Natural killer cell treated with Interleukin-12 subunit alpha and Interleukin-12 subunit beta and Interleukin-15 and Interleukin-18, amount 100 ng/mL, for 72 hours (primary cell): ENCODE data around the gene NDEL1. TPM values are rescaled to one million over a fixed set of nuclear protein-coding genes. Genes with fewer than 3 reads are reported as not detected.

Experiments
- ATAC-seq, 2 donors: fragments of 150-1000 bp; cut with Tn5 transposase in 1 of 2; sonication (Bioruptor Pico), chemical (Tn5 transposase) in 1 of 2; 2 replicates each; pipeline ENCODE4 v1.10.0; 2021
- DNase-seq: peaks from one replicate; pipeline ENCODE4 v3.0.0; 2022; ENCODE audit warnings: low spot score
- H3K27ac Mint-ChIP-seq, 2 donors: 1 replicate in 1 of 2; 2 replicates in 1 of 2; pipeline ENCODE4 v1.8.0; 2022; ENCODE audit warnings: mixed read lengths in 2 of 2, mild to moderate bottlenecking in 1 of 2, moderate library complexity in 1 of 2
- H3K27me3 Mint-ChIP-seq, 2 donors: 1 replicate in 1 of 2; 2 replicates in 1 of 2; pipeline ENCODE4 v1.8.0; 2022; ENCODE audit warnings: mixed read lengths in 2 of 2
- H3K36me3 Mint-ChIP-seq: one replicate; pipeline ENCODE4 v1.8.0; 2022; ENCODE audit warnings: mixed read lengths
- H3K4me1 Mint-ChIP-seq, 2 donors: 1 replicate in 1 of 2; 2 replicates in 1 of 2; pipeline ENCODE4 v1.8.0; 2022; ENCODE audit warnings: low read depth in 2 of 2, mixed read lengths in 2 of 2, mild to moderate bottlenecking in 1 of 2
- H3K4me3 Mint-ChIP-seq: one replicate; pipeline ENCODE4 v1.8.0; 2022; ENCODE audit warnings: mixed read lengths
- H3K9me3 Mint-ChIP-seq: 2 replicates; pipeline ENCODE4 v1.8.0; 2022; ENCODE audit warnings: mixed read lengths
- total RNA-seq, 2 donors: library from RNA; stranded (reverse); gene quantifications; one replicate each; pipeline ENCODE4 v1.2.3, GENCODE V29; 2022

Gene NDEL1
- total RNA-seq, 2 donors from 2014 or later, result 94.9 to 101 TPM

GRCh38 chr17:8451933-8452614, 16.4 kb downstream of the NDEL1 start:
- H3K36me3 Mint-ChIP-seq, result peaks cover 47% of the 10 kb centered on the region
- H3K4me3 Mint-ChIP-seq, result no peak overlapping the region
- ATAC-seq (no peak), DNase-seq (no peak)
- H3K27ac Mint-ChIP-seq, result no peak overlapping the region
- H3K4me1 Mint-ChIP-seq, result peaks cover 9 to 30% of the 10 kb centered on the region in 2 donors
- H3K27me3 Mint-ChIP-seq, result no peaks in the 10 kb centered on the region
- no peaks in the 10 kb centered on the region for H3K9me3 Mint-ChIP-seq

GRCh38 chr17:8453326-8453725, 17.6 kb downstream of the NDEL1 start:
- ATAC-seq (no peak), DNase-seq (no peak)
- no peak overlapping the region for H3K4me3 Mint-ChIP-seq
- peaks cover 51% of the 10 kb centered on the region for H3K36me3 Mint-ChIP-seq
- H3K4me1 Mint-ChIP-seq, result peaks cover 16 to 23% of the 10 kb centered on the region in 2 donors
- H3K9me3 Mint-ChIP-seq, result no peaks in the 10 kb centered on the region
- H3K27me3 Mint-ChIP-seq, result no peaks in the 10 kb centered on the region
- no peak overlapping the region for H3K27ac Mint-ChIP-seq

DNA sequence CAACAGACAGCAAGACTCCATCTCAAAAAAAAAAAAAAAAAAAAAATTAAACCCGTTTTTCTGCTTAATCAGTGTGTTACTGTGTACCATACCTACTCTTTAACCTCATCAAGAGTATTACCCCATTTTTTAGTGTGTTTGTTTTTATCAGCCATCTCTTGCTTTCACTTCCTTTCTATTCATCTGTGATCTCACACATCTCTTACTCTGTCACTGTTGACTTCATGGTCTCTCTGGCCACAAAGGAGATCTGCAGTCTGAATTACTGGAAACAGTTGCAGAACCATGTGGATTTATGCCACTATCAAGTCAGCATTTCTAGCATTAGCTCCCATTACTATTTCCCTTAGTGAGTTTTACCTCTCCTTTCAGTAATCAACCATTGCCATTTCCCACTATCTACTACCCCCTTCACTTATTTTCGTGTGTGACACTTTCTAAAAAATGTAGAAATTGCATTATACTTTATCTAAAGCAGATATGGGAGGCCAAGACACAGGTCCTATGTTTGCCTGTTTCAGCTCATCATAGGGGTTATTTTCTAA, 20.1 kb downstream of the NDEL1 start:
- Mint-ChIP-seq H3K27ac (peak overlapping the region in 1 of 2 donors; percentile 31), H3K4me3 (no peak overlapping the region), H3K4me1 (peaks cover 16 to 23% of the 10 kb centered on the region in 2 donors), H3K9me3 (no peaks in the 10 kb centered on the region), H3K36me3 (peaks cover 47% of the 10 kb centered on the region), H3K27me3 (no peaks in the 10 kb centered on the region)
- no peak for DNase-seq
- peak in 1 of 2 donors; percentile 53 for ATAC-seq

DNA sequence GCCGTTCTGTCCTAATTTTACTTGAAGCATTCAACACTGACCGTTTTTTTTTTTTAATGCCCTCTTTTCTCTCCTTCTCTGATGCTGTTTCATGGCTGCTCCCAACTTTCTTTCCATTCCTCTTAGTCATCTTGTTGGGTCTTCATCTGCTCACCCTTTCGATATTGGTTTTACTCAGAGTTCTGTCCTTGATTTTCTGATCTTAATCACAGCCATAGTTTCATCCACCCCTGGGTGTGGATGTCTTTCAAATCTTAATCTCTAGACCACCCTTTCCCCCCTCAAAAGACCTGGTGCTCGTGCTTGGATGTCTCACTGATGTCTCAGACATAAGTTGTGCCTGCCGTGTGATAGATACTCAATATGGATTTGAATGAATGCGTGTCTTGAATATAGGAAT, 22.4 kb downstream of the NDEL1 start:
- Mint-ChIP-seq H3K27me3 (no peaks in the 10 kb centered on the region), H3K4me1 (peaks cover 18 to 19% of the 10 kb centered on the region in 2 donors), H3K4me3 (no peak overlapping the region), H3K9me3 (no peaks in the 10 kb centered on the region), H3K27ac (no peak overlapping the region), H3K36me3 (peaks cover 44% of the 10 kb centered on the region)
- no peak for DNase-seq
- no peak for ATAC-seq

GRCh38 chr17:8459107-8459506, 23.4 kb downstream of the NDEL1 start:
- no peaks in the 10 kb centered on the region for H3K9me3 Mint-ChIP-seq

GRCh38 chr17:8459831-8460230, 24.1 kb downstream of the NDEL1 start:
- Mint-ChIP-seq H3K36me3 (peaks cover 49% of the 10 kb centered on the region), H3K27ac (no peak overlapping the region), H3K4me1 (peaks cover 19 to 30% of the 10 kb centered on the region in 2 donors), H3K27me3 (no peaks in the 10 kb centered on the region), H3K4me3 (no peak overlapping the region), H3K9me3 (no peaks in the 10 kb centered on the region)
- DNase-seq, result no peak
- no peak for ATAC-seq

More at GRCh38 chr17:8459107-8459506, 23.4 kb downstream of the NDEL1 start:
- H3K36me3 Mint-ChIP-seq, result peaks cover 46% of the 10 kb centered on the region
- ATAC-seq (no peak), DNase-seq (no peak)
- no peak overlapping the region for H3K4me3 Mint-ChIP-seq
- H3K4me1 Mint-ChIP-seq, result peaks cover 19 to 26% of the 10 kb centered on the region in 2 donors
- no peak overlapping the region for H3K27ac Mint-ChIP-seq
- H3K27me3 Mint-ChIP-seq, result no peaks in the 10 kb centered on the region

DNA sequence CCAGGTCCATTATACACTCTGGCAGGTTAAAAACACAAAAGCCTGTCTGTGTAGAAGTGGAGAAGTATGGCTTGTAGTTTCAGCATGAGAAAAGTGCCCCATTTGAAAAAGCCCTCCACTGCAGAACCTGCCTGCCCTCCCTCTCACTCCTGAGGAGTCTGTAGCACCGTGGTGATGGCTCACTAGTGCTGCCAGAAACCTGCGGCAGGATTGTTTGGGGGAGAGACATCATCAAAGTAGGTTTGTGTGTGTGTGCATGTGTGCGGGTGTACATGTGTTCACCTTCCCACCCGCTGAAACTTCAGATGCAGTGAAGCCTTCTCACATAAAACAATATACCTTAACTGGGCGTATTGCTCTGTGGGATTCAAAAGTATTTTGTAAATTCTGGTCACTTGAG, 26.9 kb downstream of the NDEL1 start:
- Mint-ChIP-seq H3K27me3 (no peaks in the 10 kb centered on the region), H3K4me3 (no peak overlapping the region), H3K4me1 (peaks cover 6 to 31% of the 10 kb centered on the region in 2 donors), H3K36me3 (peaks cover 25% of the 10 kb centered on the region), H3K9me3 (no peaks in the 10 kb centered on the region), H3K27ac (no peak overlapping the region)
- DNase-seq (no peak), ATAC-seq (no peak)

DNA sequence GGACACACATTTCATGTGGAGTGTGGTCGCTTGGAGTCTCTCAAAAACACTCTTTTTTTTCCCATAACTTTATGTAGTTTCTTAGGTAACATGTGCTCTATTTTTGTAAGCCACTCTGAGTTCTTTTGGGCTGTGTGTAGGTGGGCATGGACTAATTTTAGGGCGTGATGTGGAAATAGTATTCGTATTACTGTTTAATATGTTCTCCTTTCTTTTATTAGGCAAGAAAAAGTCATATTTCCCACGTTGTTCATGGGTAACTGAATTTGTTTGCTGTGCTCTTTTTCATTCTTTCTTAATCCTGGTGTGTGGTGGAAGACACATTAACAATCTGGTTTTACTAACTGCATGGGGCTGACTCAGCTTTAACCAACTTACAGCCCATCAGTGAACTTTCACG, 27.4 kb downstream of the NDEL1 start:
- Mint-ChIP-seq H3K4me1 (peaks cover 4 to 29% of the 10 kb centered on the region in 2 donors), H3K9me3 (no peaks in the 10 kb centered on the region), H3K27ac (no peak overlapping the region), H3K36me3 (peaks cover 20% of the 10 kb centered on the region), H3K4me3 (no peak overlapping the region), H3K27me3 (no peaks in the 10 kb centered on the region)
- DNase-seq (no peak), ATAC-seq (no peak)

DNA sequence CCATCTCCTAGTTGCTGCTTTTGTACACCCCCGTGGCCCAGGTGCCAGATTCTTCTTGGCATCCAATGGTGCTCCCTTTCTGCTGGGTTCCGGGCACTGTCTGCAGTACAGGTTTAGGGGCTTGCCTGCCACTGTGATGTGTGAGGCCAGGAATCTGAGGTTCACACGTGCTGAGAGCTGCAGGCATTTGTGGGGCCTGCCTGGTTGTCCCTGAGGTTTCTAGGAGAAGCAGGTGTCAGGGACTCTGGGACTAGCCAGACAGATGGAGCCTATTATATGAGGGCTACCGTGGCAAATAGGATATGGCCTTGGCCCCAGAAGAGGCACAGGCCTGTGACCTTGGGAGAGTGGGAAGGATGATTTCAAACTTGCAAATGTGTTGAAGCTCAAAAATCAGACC, 29.3 kb downstream of the NDEL1 start:
- H3K9me3 Mint-ChIP-seq, result no peaks in the 10 kb centered on the region
- peaks cover 10% of the 10 kb centered on the region for H3K36me3 Mint-ChIP-seq
- no peak overlapping the region for H3K4me3 Mint-ChIP-seq
- no peak for ATAC-seq
- DNase-seq, result no peak
- peak overlapping the region in 1 of 2 donors; percentile 10 for H3K27ac Mint-ChIP-seq
- no peaks in the 10 kb centered on the region for H3K27me3 Mint-ChIP-seq
- H3K4me1 Mint-ChIP-seq, result peaks cover 0 to 29% of the 10 kb centered on the region in 2 donors

GRCh38 chr17:8465356-8465755, 29.7 kb downstream of the NDEL1 start:
- peaks cover 10% of the 10 kb centered on the region for H3K36me3 Mint-ChIP-seq
- H3K27ac Mint-ChIP-seq, result peak overlapping the region in 1 of 2 donors; percentile 10
- no peaks in the 10 kb centered on the region for H3K9me3 Mint-ChIP-seq

DNA sequence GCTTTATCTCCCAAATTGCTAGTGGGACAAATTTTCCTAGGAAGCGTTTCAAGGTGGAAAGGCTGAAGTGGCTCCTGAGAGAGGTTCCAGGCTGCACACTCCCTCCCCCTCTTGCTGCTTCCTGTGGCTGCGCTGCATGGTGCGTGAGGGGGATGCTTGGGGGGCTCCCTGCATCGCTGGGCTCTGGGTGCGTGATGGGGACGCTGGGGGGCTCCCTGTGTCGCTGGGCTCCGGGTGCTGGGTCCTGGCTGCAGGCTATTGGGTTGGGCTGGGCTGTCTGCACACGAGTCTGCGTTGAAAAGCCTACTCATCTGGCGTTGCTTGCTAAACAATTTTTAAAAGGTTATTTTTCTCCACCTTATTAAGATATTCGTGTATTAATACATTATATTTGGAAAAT, 30.1 kb downstream of the NDEL1 start:
- Mint-ChIP-seq H3K4me1 (peaks cover 0 to 29% of the 10 kb centered on the region in 2 donors), H3K36me3 (peaks cover 10% of the 10 kb centered on the region), H3K4me3 (no peak overlapping the region), H3K27ac (no peak overlapping the region), H3K9me3 (no peaks in the 10 kb centered on the region), H3K27me3 (no peaks in the 10 kb centered on the region)
- ATAC-seq (no peak), DNase-seq (no peak)

More at GRCh38 chr17:8465356-8465755, 29.7 kb downstream of the NDEL1 start:
- DNase-seq, result no peak
- Mint-ChIP-seq H3K27me3 (no peaks in the 10 kb centered on the region), H3K4me3 (no peak overlapping the region), H3K4me1 (peaks cover 0 to 29% of the 10 kb centered on the region in 2 donors)
- no peak for ATAC-seq

DNA sequence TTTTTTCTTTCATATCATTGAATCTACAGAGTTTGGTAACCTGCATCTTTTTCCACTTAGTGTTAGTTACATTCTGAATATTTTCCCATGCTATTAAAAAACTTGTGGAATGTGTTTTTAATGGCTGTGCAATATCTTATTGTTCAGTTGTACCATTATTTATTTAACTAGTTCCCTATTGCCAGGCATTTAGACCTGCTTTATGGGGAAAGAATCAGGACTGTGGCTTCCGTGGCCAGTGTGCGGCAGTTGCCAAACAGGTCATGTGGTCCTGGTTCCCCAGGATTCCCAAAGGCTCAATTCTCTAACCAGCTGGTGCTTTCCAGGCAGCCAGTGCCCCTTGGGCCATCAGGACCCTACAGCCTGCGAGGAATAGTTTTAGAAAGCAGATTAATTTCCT, 30.8 kb downstream of the NDEL1 start:
- Mint-ChIP-seq H3K4me1 (peaks cover 0 to 33% of the 10 kb centered on the region in 2 donors), H3K27me3 (no peaks in the 10 kb centered on the region), H3K27ac (no peak overlapping the region), H3K9me3 (no peaks in the 10 kb centered on the region), H3K4me3 (no peak overlapping the region), H3K36me3 (peaks cover 10% of the 10 kb centered on the region)
- ATAC-seq (no peak), DNase-seq (no peak)

GRCh38 chr17:8466873-8467272, 31.2 kb downstream of the NDEL1 start:
- no peak overlapping the region for H3K27ac Mint-ChIP-seq
- peaks cover 0 to 30% of the 10 kb centered on the region in 2 donors for H3K4me1 Mint-ChIP-seq
- H3K36me3 Mint-ChIP-seq, result peaks cover 6% of the 10 kb centered on the region
- ATAC-seq (no peak), DNase-seq (no peak)
- H3K4me3 Mint-ChIP-seq, result no peak overlapping the region
- no peaks in the 10 kb centered on the region for H3K27me3 Mint-ChIP-seq
- H3K9me3 Mint-ChIP-seq, result no peaks in the 10 kb centered on the region

DNA sequence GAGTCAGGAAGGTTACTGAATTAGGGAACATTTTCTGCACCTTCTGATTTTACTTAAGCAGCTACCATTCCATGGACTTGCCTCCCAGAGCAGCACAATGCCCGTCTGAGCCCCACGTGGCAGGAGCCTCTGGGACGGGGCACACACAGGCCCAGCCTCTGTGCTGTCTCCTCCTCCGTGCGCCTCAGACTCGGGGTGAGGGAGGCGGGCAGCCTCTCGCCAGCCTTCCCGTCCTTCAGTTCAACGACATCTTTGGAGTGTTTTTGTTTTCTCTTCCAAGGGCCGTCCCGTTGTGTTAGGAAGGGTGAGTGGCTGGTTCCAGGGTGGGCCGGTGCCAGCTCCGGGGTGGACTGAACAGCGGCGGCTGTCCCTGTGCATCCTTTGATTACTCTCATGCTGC, 31.8 kb downstream of the NDEL1 start:
- DNase-seq (no peak), ATAC-seq (no peak)
- peaks cover 0 to 30% of the 10 kb centered on the region in 2 donors for H3K4me1 Mint-ChIP-seq
- peaks cover 6% of the 10 kb centered on the region for H3K36me3 Mint-ChIP-seq
- no peak overlapping the region for H3K27ac Mint-ChIP-seq
- no peaks in the 10 kb centered on the region for H3K9me3 Mint-ChIP-seq
- H3K4me3 Mint-ChIP-seq, result no peak overlapping the region
- no peaks in the 10 kb centered on the region for H3K27me3 Mint-ChIP-seq
